Mesenchymal stem cell (in vitro differentiated cells and primary cell): ENCODE data around the gene CBY2.

Experiments
- DNase-seq: peaks from one replicate; pipeline ENCODE4 v3.0.0-alpha.2; 2013
- H2AFZ ChIP-seq: one replicate; pipeline ENCODE4 v1.6.1; 2013; ENCODE audit warnings: low read depth, mild to moderate bottlenecking, control low read depth, inconsistent platforms, low read length, moderate library complexity
- H2AK5ac ChIP-seq: 2 replicates; pipeline ENCODE4 v1.6.1; 2013; ENCODE audit warnings: low read length, moderate library complexity, mild to moderate bottlenecking, inconsistent platforms; ENCODE audit not compliant: severe bottlenecking
- H2BK120ac ChIP-seq: one replicate; pipeline ENCODE4 v1.6.1; 2013; ENCODE audit warnings: low read depth, mild to moderate bottlenecking, inconsistent platforms, low read length, moderate library complexity
- H2BK12ac ChIP-seq, 2 experiments: one replicate each; pipeline ENCODE4 v1.6.1; 2013; ENCODE audit warnings: inconsistent platforms in 2 of 2, low read length in 2 of 2, mild to moderate bottlenecking in 2 of 2, moderate library complexity in 2 of 2, control low read depth in 1 of 2
- H2BK15ac ChIP-seq: one replicate; pipeline ENCODE4 v1.6.1; 2013; ENCODE audit warnings: mild to moderate bottlenecking, low read depth, inconsistent platforms; ENCODE audit not compliant: poor library complexity, severe bottlenecking
- H2BK5ac ChIP-seq: 2 replicates; pipeline ENCODE4 v1.6.1; 2013; ENCODE audit warnings: low read depth, mild to moderate bottlenecking, low read length, control low read depth, inconsistent platforms; ENCODE audit not compliant: poor library complexity, severe bottlenecking
- H3K14ac ChIP-seq, 2 experiments: one replicate each; pipeline ENCODE4 v1.6.1; 2013; ENCODE audit warnings: inconsistent platforms in 2 of 2, low read length in 2 of 2, control low read depth in 1 of 2, mild to moderate bottlenecking in 1 of 2, moderate library complexity in 1 of 2
- H3K18ac ChIP-seq, 2 experiments: one replicate each; pipeline ENCODE4 v1.6.1; 2013; ENCODE audit warnings: inconsistent platforms in 2 of 2, low read length in 2 of 2, control low read depth in 1 of 2, low read depth in 1 of 2, mild to moderate bottlenecking in 1 of 2
- H3K23ac ChIP-seq, 2 experiments: one replicate each; pipeline ENCODE4 v1.6.1; 2013; ENCODE audit warnings: inconsistent platforms in 2 of 2, low read length in 2 of 2, mild to moderate bottlenecking in 2 of 2, moderate library complexity in 2 of 2, control low read depth in 1 of 2
- H3K27ac ChIP-seq: 2 replicates; pipeline ENCODE4 v1.5.1; 2013; ENCODE audit warnings: mild to moderate bottlenecking, moderate library complexity, low read length, control low read depth, inconsistent platforms; ENCODE audit not compliant: poor library complexity, severe bottlenecking
- H3K27me3 ChIP-seq, 2 experiments: 2 replicates each; pipeline versions ENCODE4 v1.6.1 to v1.7.0; 2013; ENCODE audit warnings: low read length in 2 of 2, mild to moderate bottlenecking in 2 of 2, moderate library complexity in 2 of 2, control low read depth in 1 of 2, inconsistent platforms in 1 of 2; ENCODE audit not compliant: control insufficient read depth in 1 of 2, insufficient read depth in 1 of 2
- H3K36me3 ChIP-seq, 2 experiments: 2 replicates each; pipeline versions ENCODE4 v1.6.1 to v1.7.0; 2013; ENCODE audit warnings: low read length in 2 of 2, control low read depth in 1 of 2, inconsistent platforms in 1 of 2, low read depth in 1 of 2, mild to moderate bottlenecking in 1 of 2; ENCODE audit not compliant: insufficient read depth in 2 of 2, control insufficient read depth in 1 of 2
- H3K4ac ChIP-seq, 2 experiments: one replicate each; pipeline ENCODE4 v1.6.1; 2013; ENCODE audit warnings: inconsistent platforms in 2 of 2, low read length in 2 of 2, mild to moderate bottlenecking in 2 of 2, moderate library complexity in 2 of 2, control low read depth in 1 of 2, low read depth in 1 of 2
- H3K4me1 ChIP-seq: 2 replicates; pipeline ENCODE4 v1.6.1; 2013; ENCODE audit warnings: low read depth, low read length, control low read depth; ENCODE audit not compliant: control insufficient read depth, insufficient read depth
- H3K4me2 ChIP-seq: 2 replicates; pipeline ENCODE4 v1.6.1; 2013; ENCODE audit warnings: low read length, mild to moderate bottlenecking, inconsistent platforms; ENCODE audit not compliant: poor library complexity, severe bottlenecking
- H3K4me3 ChIP-seq, 2 experiments: 2 replicates each; pipeline versions ENCODE4 v1.5.1 to v1.7.0; 2013; ENCODE audit warnings: low read length in 2 of 2, mild to moderate bottlenecking in 2 of 2, control low read depth in 1 of 2, low read depth in 1 of 2; ENCODE audit not compliant: insufficient read depth in 1 of 2
- H3K79me1 ChIP-seq: replicated peaks from 2 replicates; pipeline ENCODE4 v1.6.1; 2013; ENCODE audit warnings: mild to moderate bottlenecking, control low read depth, low read length, inconsistent platforms; ENCODE audit not compliant: poor library complexity, severe bottlenecking
- H3K9ac ChIP-seq: 2 replicates; pipeline ENCODE4 v1.7.0; 2013; ENCODE audit warnings: mild to moderate bottlenecking, low read length, moderate library complexity
- H3K9me3 ChIP-seq: 2 replicates; pipeline ENCODE4 v1.7.0; 2013; ENCODE audit warnings: mild to moderate bottlenecking, low read length; ENCODE audit not compliant: control insufficient read depth
- H4K8ac ChIP-seq: one replicate; pipeline ENCODE4 v1.6.1; 2013; ENCODE audit warnings: inconsistent platforms, mild to moderate bottlenecking, low read length, moderate library complexity
- H4K91ac ChIP-seq: one replicate; pipeline ENCODE4 v1.6.1; 2013; ENCODE audit warnings: mild to moderate bottlenecking, low read length, inconsistent platforms
- WGBS: methylation state at CpG from one replicate; pipeline ENCODE4 v1.1.7; 2013; ENCODE audit warnings: mixed read lengths; 5-methylcytosine and 5-hydroxymethylcytosine counted together

The CBY2 gene

GRCh38 chr13:45704854-45705695, 3.0 kb downstream of the CBY2 start:
- Histone ChIP-seq H3K23ac (no peak overlapping the region), H3K27me3 (peaks cover 68 to 77% of the 10 kb centered on the region in 2 experiments), H3K79me1 (no peaks in the 10 kb centered on the region), H4K8ac (no peak overlapping the region), H2BK15ac (no peak overlapping the region), H4K91ac (no peak overlapping the region), H3K36me3 (no peaks in the 10 kb centered on the region), H3K4me3 (no peak overlapping the region), H3K18ac (no peak overlapping the region), H3K4ac (no peak overlapping the region), H3K14ac (no peak overlapping the region), H2AFZ (no peak overlapping the region), H3K9me3 (peaks cover 3% of the 10 kb centered on the region), H3K4me2 (no peak overlapping the region), H2BK12ac (no peak overlapping the region), H2AK5ac (no peak overlapping the region), H2BK120ac (no peak overlapping the region), H3K9ac (no peak overlapping the region), H2BK5ac (no peak overlapping the region), H3K27ac (no peak overlapping the region), H3K4me1 (no peaks in the 10 kb centered on the region)
- WGBS: 76% methylated on average over 7 of the region's 7 CpGs
- DNase-seq: no peak

GRCh38 chr13:45705918-45706317, 3.8 kb downstream of the CBY2 start:
- H3K4me2 ChIP-seq: no peak overlapping the region
- no peak overlapping the region for H2BK12ac ChIP-seq
- H4K91ac ChIP-seq: no peak overlapping the region
- no peak overlapping the region for H3K4ac ChIP-seq
- H3K18ac ChIP-seq: no peak overlapping the region
- H2AFZ ChIP-seq: no peak overlapping the region
- no peak overlapping the region for H2BK120ac ChIP-seq
- H3K23ac ChIP-seq: no peak overlapping the region
- peaks cover 3% of the 10 kb centered on the region for H3K9me3 ChIP-seq
- no peak overlapping the region for H2AK5ac ChIP-seq
- H3K4me1 ChIP-seq: no peaks in the 10 kb centered on the region
- no peak overlapping the region for H3K27ac ChIP-seq
- no peaks in the 10 kb centered on the region for H3K36me3 ChIP-seq
- H3K9ac ChIP-seq: no peak overlapping the region
- H4K8ac ChIP-seq: no peak overlapping the region
- no peak for DNase-seq
- H3K4me3 ChIP-seq: no peak overlapping the region
- H3K14ac ChIP-seq: no peak overlapping the region
- H3K79me1 ChIP-seq: no peaks in the 10 kb centered on the region
- peaks cover 61 to 69% of the 10 kb centered on the region in 2 experiments for H3K27me3 ChIP-seq
- no peak overlapping the region for H2BK15ac ChIP-seq
- no peak overlapping the region for H2BK5ac ChIP-seq

DNA sequence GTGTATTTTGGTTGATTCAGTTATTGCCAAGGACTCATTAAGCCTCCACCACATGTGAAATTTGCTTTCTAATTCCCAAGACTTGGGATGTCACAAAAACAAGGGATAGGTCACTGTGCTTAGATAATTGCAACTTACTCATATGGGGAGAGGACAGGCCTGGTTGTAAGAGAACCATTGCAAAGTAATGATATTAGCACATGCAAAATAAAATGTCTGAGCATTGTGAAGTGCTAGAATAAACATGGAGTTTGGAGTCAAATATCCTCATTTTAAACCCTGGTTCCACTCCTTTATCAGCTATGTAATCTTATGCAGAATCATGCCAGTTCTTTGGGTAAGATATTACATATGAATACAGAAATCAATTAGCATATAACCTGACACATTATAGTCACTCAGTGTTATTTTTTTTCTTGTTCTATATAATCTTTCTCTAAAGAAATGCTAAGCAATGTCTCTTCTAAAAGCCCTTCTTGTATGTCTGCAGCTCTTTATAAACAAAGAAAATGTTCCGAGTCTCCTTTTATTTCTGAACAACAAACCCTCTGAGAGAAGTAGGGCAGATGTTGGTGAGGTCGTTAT, 5.5 kb downstream of the CBY2 start:
- H3K18ac ChIP-seq: no peak overlapping the region
- no peak overlapping the region for H2AFZ ChIP-seq
- no peak overlapping the region for H4K8ac ChIP-seq
- H2BK15ac ChIP-seq: no peak overlapping the region
- H3K14ac ChIP-seq: no peak overlapping the region
- WGBS: 80% methylated on average over 1 of the region's 2 CpGs
- peaks cover 52 to 60% of the 10 kb centered on the region in 2 experiments for H3K27me3 ChIP-seq
- H3K4ac ChIP-seq: no peak overlapping the region
- H3K4me2 ChIP-seq: no peak overlapping the region
- no peak overlapping the region for H2BK120ac ChIP-seq
- no peaks in the 10 kb centered on the region for H3K4me1 ChIP-seq
- no peak overlapping the region for H3K27ac ChIP-seq
- no peaks in the 10 kb centered on the region for H3K36me3 ChIP-seq
- no peak overlapping the region for H2AK5ac ChIP-seq
- no peaks in the 10 kb centered on the region for H3K79me1 ChIP-seq
- no peak for DNase-seq
- no peak overlapping the region for H4K91ac ChIP-seq
- no peak overlapping the region for H3K9ac ChIP-seq
- H3K23ac ChIP-seq: no peak overlapping the region
- no peak overlapping the region for H3K4me3 ChIP-seq
- H2BK5ac ChIP-seq: no peak overlapping the region
- H3K9me3 ChIP-seq: peaks cover 3% of the 10 kb centered on the region
- no peak overlapping the region for H2BK12ac ChIP-seq

GRCh38 chr13:45711951-45712350, 9.8 kb downstream of the CBY2 start:
- H3K14ac ChIP-seq: no peak overlapping the region
- no peak overlapping the region for H2BK12ac ChIP-seq
- WGBS: 92% methylated on average over 2 of the region's 2 CpGs
- H3K18ac ChIP-seq: no peak overlapping the region
- no peak overlapping the region for H2BK5ac ChIP-seq
- no peaks in the 10 kb centered on the region for H3K9me3 ChIP-seq
- no peak overlapping the region for H2AK5ac ChIP-seq
- H3K27me3 ChIP-seq: peaks cover 24 to 38% of the 10 kb centered on the region in 2 experiments
- H2AFZ ChIP-seq: no peak overlapping the region
- no peaks in the 10 kb centered on the region for H3K79me1 ChIP-seq
- no peak overlapping the region for H3K4me2 ChIP-seq
- no peaks in the 10 kb centered on the region for H3K36me3 ChIP-seq
- no peak overlapping the region for H3K9ac ChIP-seq
- no peak overlapping the region for H2BK15ac ChIP-seq
- H3K4me1 ChIP-seq: no peaks in the 10 kb centered on the region
- H3K27ac ChIP-seq: no peak overlapping the region
- H3K23ac ChIP-seq: no peak overlapping the region
- H4K8ac ChIP-seq: no peak overlapping the region
- no peak overlapping the region for H3K4ac ChIP-seq
- no peak overlapping the region for H3K4me3 ChIP-seq
- no peak for DNase-seq
- H4K91ac ChIP-seq: no peak overlapping the region
- H2BK120ac ChIP-seq: no peak overlapping the region
